Chondrocyte (in vitro differentiated cells): Measurements from ENCODE around the gene PRDM15. TPM values are rescaled to one million over a fixed set of nuclear protein-coding genes. Genes with fewer than 3 reads are reported as not detected.

Source experiments
- DNase-seq: peaks from one replicate; pipeline ENCODE4 v3.0.0; 2021; ENCODE audit warnings: mixed read lengths, low spot score
- H3K27ac Mint-ChIP-seq: one replicate; pipeline ENCODE4 v1.8.0; 2021; ENCODE audit warnings: mild to moderate bottlenecking, moderate library complexity, mixed read lengths; ENCODE audit not compliant: unreplicated experiment
- H3K27me3 Mint-ChIP-seq: 2 replicates; pipeline ENCODE4 v1.8.0; 2021; ENCODE audit warnings: low read depth, mixed read lengths
- H3K36me3 Mint-ChIP-seq: 2 replicates; pipeline ENCODE4 v1.8.0; 2021; ENCODE audit warnings: low read depth, mixed read lengths
- H3K4me1 Mint-ChIP-seq: 2 replicates; pipeline ENCODE4 v1.8.0; 2021; ENCODE audit warnings: low read depth, mild to moderate bottlenecking, mixed read lengths
- H3K4me3 Mint-ChIP-seq: one replicate; pipeline ENCODE4 v1.8.0; 2021; ENCODE audit warnings: mild to moderate bottlenecking, moderate library complexity, mixed read lengths; ENCODE audit not compliant: unreplicated experiment
- H3K9me3 Mint-ChIP-seq: 2 replicates; pipeline ENCODE4 v1.8.0; 2021; ENCODE audit warnings: low read depth, mixed read lengths
- CTCF ChIP-seq: fragments of 200-600 bp; sonication (generic); IDR thresholded peaks from 2 replicates; pipeline ENCODE4 v1.5.0; 2021; ENCODE audit warnings: antibody characterized with exemption, mild to moderate bottlenecking, moderate library complexity
- total RNA-seq: library from RNA; stranded (reverse); gene quantifications from 3 replicates; pipeline ENCODE4 v1.2.1, GENCODE V29; 2021

PRDM15 gene
- total RNA-seq, 1 donor from 2014 or later: 4.9 TPM

GRCh38 chr21:41839387-41840000, 39.6 kb downstream of the PRDM15 start:
- Mint-ChIP-seq H3K36me3 (peaks cover 32% of the 10 kb centered on the region), H3K9me3 (peaks cover 15% of the 10 kb centered on the region), H3K27ac (no peak overlapping the region), H3K4me1 (peaks cover 6% of the 10 kb centered on the region), H3K4me3 (no peak overlapping the region), H3K27me3 (no peaks in the 10 kb centered on the region)
- DNase-seq: no peak
- no peak for TF ChIP-seq CTCF

GRCh38 chr21:41837756-41838297, 41.3 kb downstream of the PRDM15 start:
- no peak for DNase-seq
- Mint-ChIP-seq H3K9me3 (peaks cover 15% of the 10 kb centered on the region), H3K27me3 (no peaks in the 10 kb centered on the region), H3K36me3 (peaks cover 30% of the 10 kb centered on the region), H3K4me1 (no peaks in the 10 kb centered on the region), H3K27ac (no peak overlapping the region), H3K4me3 (no peak overlapping the region)
- TF ChIP-seq CTCF: no peak

- peak; percentile 68 for DNase-seq
- Mint-ChIP-seq H3K4me1 (no peaks in the 10 kb centered on the region), H3K36me3 (peaks cover 29% of the 10 kb centered on the region), H3K4me3 (no peak overlapping the region), H3K27me3 (no peaks in the 10 kb centered on the region), H3K9me3 (peaks cover 12% of the 10 kb centered on the region), H3K27ac (no peak overlapping the region)
- TF ChIP-seq CTCF: no peak
Measured at GRCh38 chr21:41836166-41837015, 42.8 kb downstream of the PRDM15 start.

GRCh38 chr21:41835711-41836154, 43.4 kb downstream of the PRDM15 start:
- Mint-ChIP-seq H3K4me1 (no peaks in the 10 kb centered on the region), H3K27ac (no peak overlapping the region), H3K36me3 (peaks cover 23% of the 10 kb centered on the region), H3K27me3 (no peaks in the 10 kb centered on the region), H3K4me3 (no peak overlapping the region), H3K9me3 (peaks cover 5% of the 10 kb centered on the region)
- peak; percentile 47 for DNase-seq
- TF ChIP-seq CTCF: no peak

- Mint-ChIP-seq H3K4me1 (no peaks in the 10 kb centered on the region), H3K27ac (no peak overlapping the region), H3K9me3 (no peaks in the 10 kb centered on the region), H3K4me3 (no peak overlapping the region), H3K36me3 (peaks cover 20% of the 10 kb centered on the region), H3K27me3 (no peaks in the 10 kb centered on the region)
- peak; percentile 82 for DNase-seq
- TF ChIP-seq CTCF: no peak
Measured at GRCh38 chr21:41834926-41835663, 44.0 kb downstream of the PRDM15 start.
